Ovary (tissue), 9 donors: ENCODE data around the gene RAB22A. TPM values are rescaled to one million over a fixed set of nuclear protein-coding genes. Genes with fewer than 3 reads are reported as not detected.

Experiments used
- DNase-seq, 5 donors: peaks; one replicate each; pipeline ENCODE4 v3.0.0-alpha.2; 2019 to 2020
- H3K27ac ChIP-seq, 2 donors: fragments of 200-600 bp; one replicate each; pipeline versions ENCODE4 v1.5.1 to v1.8.0; 2019 to 2022
- H3K27me3 ChIP-seq: fragments of 200-600 bp; one replicate; pipeline ENCODE4 v1.8.0; 2022
- H3K36me3 ChIP-seq: fragments of 200-600 bp; sonication (generic); one replicate; pipeline ENCODE4 v1.5.1; 2019
- H3K4me1 ChIP-seq: one replicate; pipeline ENCODE4 v1.8.1; 2013; ENCODE audit warnings: mild to moderate bottlenecking, moderate library complexity; ENCODE audit not compliant: insufficient read depth
- H3K4me3 ChIP-seq: fragments of 200-600 bp; sonication (generic); one replicate; pipeline ENCODE4 v1.5.1; 2017
- H3K9me3 ChIP-seq, 2 donors: fragments of 200-600 bp in 1 of 2; sonication (generic) in 1 of 2; one replicate each; pipeline versions ENCODE4 v1.5.1 to v1.8.1; 2013 to 2019; ENCODE audit warnings: mild to moderate bottlenecking in 1 of 2, moderate library complexity in 1 of 2
- EP300 ChIP-seq: sonication (generic); formaldehyde crosslinking; IDR thresholded peaks from one replicate; pipeline ENCODE4 v1.6.1; 2017; ENCODE audit warnings: antibody characterized with exemption
- POLR2A ChIP-seq: fragments of 450-650 bp; IDR thresholded peaks from one replicate; pipeline ENCODE4 v1.6.1; 2017; ENCODE audit warnings: antibody characterized with exemption, mild to moderate bottlenecking, moderate library complexity
- WGBS, 3 donors: extraction: QIAGEN DNeasy Blood & Tissue Kit in 1 of 3; methylation state at CpG; one replicate each; pipeline versions ENCODE4 v1.1.5 to v1.1.7; 2013 to 2017; 5-methylcytosine and 5-hydroxymethylcytosine counted together
- intact Hi-C, 4 donors: fragments of 100-400 bp; cut with DNase I; formaldehyde crosslinking; loops; one replicate each; pipeline versions ENCODE4 v1.11.0 to v1.15.1; 2022 to 2023
- polyA plus RNA-seq, 2 donors: library from polyadenylated mRNA; stranded (reverse); fragments of 200-250 nt in 1 of 2; fragments of 350-450 nt in 1 of 2; fragmentation: Illumina TruSeq in 1 of 2; extraction: RNeasy Lipid Tissue Mini Kit (QIAGEN cat#74804) in 1 of 2; gene quantifications; one replicate each; pipeline ENCODE4 v1.2.3, GENCODE V29; 2013 to 2014
- total RNA-seq, 7 donors: library from RNA; depleted of rRNA in 2 of 7; stranded (reverse); fragments of >200 nt in 2 of 7; fragmentation: NEBNext Ultra II Directional in 3 of 7; extraction: Animal tissue kit (Norgen Biotek cat#: 25700) in 3 of 7; gene quantifications; one replicate each; pipeline versions ENCODE4 v1.1.0 to v1.2.4, GENCODE V29; 2016 to 2023
- TF ChIP-seq, protein P1 (sequence below), 3 donors: fragments of 450-650 bp in 2 of 3; fragments of 200-600 bp in 1 of 3; IDR thresholded peaks; one replicate each; pipeline versions ENCODE4 v1.5.1 to v1.8.0; 2016 to 2022; ENCODE audit warnings: antibody characterized with exemption in 3 of 3, mild to moderate bottlenecking in 1 of 3
- donor health status: DM: no; HTN: no; CAD: no; lungs with moderate emphysema.
- donor health status: DM: no; HTN: no; CAD: no.
- donor health status: Bipolar disorder and iron deficiency.
- donor health status: DM: yes; HTN: yes; CAD: no.
- donor health status: DM: no; HTN: no; CAD: no.
- donor health status: DM: yes; HTN: yes; CAD: no.

Gene RAB22A
- total and polyA plus RNA-seq, 9 donors: 6.3 to 25.1 (median 17.9) TPM

- no peak for DNase-seq
- intact Hi-C loops: no loop called here
Observed at GRCh38 chr20:58377766-58378401, 68.4 kb downstream of the RAB22A start.

GRCh38 chr20:58378704-58379103 is 69.2 kb downstream of the RAB22A start:
- 58 to 74% (median 61%) methylated on average over 3 of the region's 3 CpGs for WGBS, 3 donors
- TF ChIP-seq POLR2A (no peak), EP300 (no peak)
- TF ChIP-seq, protein P1, sequence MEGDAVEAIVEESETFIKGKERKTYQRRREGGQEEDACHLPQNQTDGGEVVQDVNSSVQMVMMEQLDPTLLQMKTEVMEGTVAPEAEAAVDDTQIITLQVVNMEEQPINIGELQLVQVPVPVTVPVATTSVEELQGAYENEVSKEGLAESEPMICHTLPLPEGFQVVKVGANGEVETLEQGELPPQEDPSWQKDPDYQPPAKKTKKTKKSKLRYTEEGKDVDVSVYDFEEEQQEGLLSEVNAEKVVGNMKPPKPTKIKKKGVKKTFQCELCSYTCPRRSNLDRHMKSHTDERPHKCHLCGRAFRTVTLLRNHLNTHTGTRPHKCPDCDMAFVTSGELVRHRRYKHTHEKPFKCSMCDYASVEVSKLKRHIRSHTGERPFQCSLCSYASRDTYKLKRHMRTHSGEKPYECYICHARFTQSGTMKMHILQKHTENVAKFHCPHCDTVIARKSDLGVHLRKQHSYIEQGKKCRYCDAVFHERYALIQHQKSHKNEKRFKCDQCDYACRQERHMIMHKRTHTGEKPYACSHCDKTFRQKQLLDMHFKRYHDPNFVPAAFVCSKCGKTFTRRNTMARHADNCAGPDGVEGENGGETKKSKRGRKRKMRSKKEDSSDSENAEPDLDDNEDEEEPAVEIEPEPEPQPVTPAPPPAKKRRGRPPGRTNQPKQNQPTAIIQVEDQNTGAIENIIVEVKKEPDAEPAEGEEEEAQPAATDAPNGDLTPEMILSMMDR (IDR thresholded peaks at IDR 0.05): no peak
- intact Hi-C loops: no loop called here

More at GRCh38 chr20:58377766-58378401, 68.4 kb downstream of the RAB22A start:
- Histone ChIP-seq H3K4me1 (no peaks in the 10 kb centered on the region), H3K27me3 (no peaks in the 10 kb centered on the region), H3K36me3 (no peaks in the 10 kb centered on the region), H3K27ac (no peak overlapping the region), H3K9me3 (no peaks in the 10 kb centered on the region), H3K4me3 (no peak overlapping the region)
- TF ChIP-seq EP300: no peak
- no peak for TF ChIP-seq POLR2A
- TF ChIP-seq, protein P1 (IDR thresholded peaks at IDR 0.05): no peak
- WGBS, 3 donors: 47 to 69% (median 63%) methylated on average over 7 of the region's 7 CpGs

GRCh38 chr20:58381627-58382026 is 72.1 kb downstream of the RAB22A start:
- intact Hi-C loops: no loop called here
- Histone ChIP-seq H3K9me3 (no peaks in the 10 kb centered on the region), H3K36me3 (no peaks in the 10 kb centered on the region), H3K4me1 (no peaks in the 10 kb centered on the region), H3K4me3 (no peak overlapping the region), H3K27ac (no peak overlapping the region), H3K27me3 (no peaks in the 10 kb centered on the region)
- TF ChIP-seq EP300: no peak
- TF ChIP-seq, protein P1 (IDR thresholded peaks at IDR 0.05): no peak
- TF ChIP-seq POLR2A: no peak
- 89 to 93% (median 90%) methylated on average over 7 of the region's 7 CpGs for WGBS, 3 donors
- no peak for DNase-seq

More at GRCh38 chr20:58378704-58379103, 69.2 kb downstream of the RAB22A start:
- no peak overlapping the region for H3K4me3 ChIP-seq
- H3K9me3 ChIP-seq: no peaks in the 10 kb centered on the region
- no peak overlapping the region for H3K27ac ChIP-seq
- no peaks in the 10 kb centered on the region for H3K27me3 ChIP-seq
- H3K36me3 ChIP-seq: no peaks in the 10 kb centered on the region
- no peak for DNase-seq
- no peaks in the 10 kb centered on the region for H3K4me1 ChIP-seq

- TF ChIP-seq EP300 (no peak), POLR2A (no peak)
- TF ChIP-seq, protein P1 (IDR thresholded peaks at IDR 0.05): no peak
- H3K27me3 ChIP-seq: no peaks in the 10 kb centered on the region
- no peak overlapping the region for H3K4me3 ChIP-seq
- WGBS, 3 donors: 72 to 79% (median 75%) methylated on average over 4 of the region's 4 CpGs
- no peaks in the 10 kb centered on the region for H3K4me1 ChIP-seq
- H3K36me3 ChIP-seq: no peaks in the 10 kb centered on the region
- no peaks in the 10 kb centered on the region for H3K9me3 ChIP-seq
- intact Hi-C loops: no loop called here
- H3K27ac ChIP-seq: no peak overlapping the region
- no peak for DNase-seq
Observed at GRCh38 chr20:58382096-58382495, 72.6 kb downstream of the RAB22A start.
